Fibroblast of pulmonary artery (primary cell): ENCODE measurements around the gene GHRHR.

Experiments used
- DNase-seq: peaks from one replicate; pipeline ENCODE4 v3.0.0-alpha.2; 2010; ENCODE audit warnings: low read depth
- H3K4me3 ChIP-seq: replicated peaks from 2 replicates; pipeline ENCODE4 v1.5.1; 2011; ENCODE audit warnings: low read depth, mild to moderate bottlenecking, control low read depth, low read length, moderate library complexity
- CTCF ChIP-seq: IDR thresholded peaks from 2 replicates; pipeline ENCODE4 v1.5.1; 2011; ENCODE audit warnings: mild to moderate bottlenecking, control low read depth, low read length, inconsistent platforms; ENCODE audit errors: missing control alignments

Gene GHRHR

DNA sequence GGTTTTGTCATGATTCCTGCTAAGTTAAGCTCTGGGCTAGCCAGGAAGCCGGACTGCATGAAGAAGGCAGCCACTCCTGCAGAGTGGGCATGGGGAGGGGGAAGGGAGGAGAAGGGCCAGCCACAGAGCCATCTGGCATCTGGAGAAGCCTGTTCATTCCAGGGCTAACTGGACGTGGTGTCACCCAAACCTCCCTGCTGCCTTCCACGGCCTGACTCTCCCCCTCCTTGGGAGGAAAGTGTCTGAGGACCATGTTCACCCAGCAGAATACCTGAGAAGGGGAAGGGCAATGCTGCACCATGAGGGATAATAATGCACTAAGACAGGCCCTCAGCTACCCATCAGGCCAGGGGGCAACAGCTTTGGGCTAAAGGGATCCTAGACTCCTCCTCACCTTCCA lies 36.7 kb upstream of the GHRHR start:
- TF ChIP-seq CTCF: no peak
- H3K4me3 ChIP-seq: no peak overlapping the region
- DNase-seq: no peak

DNA sequence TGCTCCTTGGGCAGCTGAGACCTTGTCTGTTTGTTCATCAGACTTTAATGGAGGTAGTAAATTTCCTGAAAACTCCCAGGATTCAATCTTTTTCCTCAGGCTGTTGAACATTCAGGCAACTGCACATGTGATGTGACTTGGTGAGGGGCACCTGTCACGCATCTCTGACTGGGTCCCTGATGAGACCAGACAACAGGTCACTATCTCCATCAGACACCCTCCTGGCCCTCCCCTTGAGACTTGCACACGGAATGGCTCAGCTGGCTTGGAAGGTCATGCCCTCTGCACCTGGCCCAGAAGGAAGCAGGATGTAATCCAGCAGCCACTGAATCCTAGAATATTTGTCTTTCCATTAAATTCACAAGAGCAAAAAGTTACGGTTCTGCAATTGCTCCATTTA lies 36.2 kb upstream of the GHRHR start:
- H3K4me3 ChIP-seq: no peak overlapping the region
- DNase-seq: no peak
- TF ChIP-seq CTCF: no peak

GRCh38 chr7:30928254-30928872 lies 35.4 kb upstream of the GHRHR start:
- no peak overlapping the region for H3K4me3 ChIP-seq
- no peak for TF ChIP-seq CTCF
- DNase-seq: no peak

DNA sequence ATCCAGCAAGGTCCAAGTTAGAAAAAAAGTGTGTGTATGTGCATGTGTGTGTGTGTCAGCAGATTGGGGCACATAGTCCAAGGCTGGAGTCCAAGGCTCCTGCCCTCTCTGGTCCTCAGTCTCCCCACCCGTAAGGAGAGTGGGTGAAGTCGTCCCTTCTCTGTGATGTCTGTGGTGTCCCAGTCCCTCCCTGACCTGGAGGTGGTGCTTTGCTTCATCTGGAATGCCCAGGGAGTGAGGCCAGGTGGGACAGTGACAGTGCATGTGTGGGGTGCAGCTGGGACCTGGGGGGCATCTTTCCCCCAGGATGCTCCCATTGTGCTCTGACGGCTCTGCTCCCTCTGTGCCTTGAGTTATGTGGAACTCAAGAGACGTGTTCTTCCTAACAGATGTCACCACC lies 34.1 kb upstream of the GHRHR start:
- DNase-seq: no peak
- TF ChIP-seq CTCF: no peak
- no peak overlapping the region for H3K4me3 ChIP-seq

- TF ChIP-seq CTCF: no peak
- peak; percentile 18 for DNase-seq
- H3K4me3 ChIP-seq: no peak overlapping the region
Observed at GRCh38 chr7:30930621-30931020, 33.1 kb upstream of the GHRHR start.

DNA sequence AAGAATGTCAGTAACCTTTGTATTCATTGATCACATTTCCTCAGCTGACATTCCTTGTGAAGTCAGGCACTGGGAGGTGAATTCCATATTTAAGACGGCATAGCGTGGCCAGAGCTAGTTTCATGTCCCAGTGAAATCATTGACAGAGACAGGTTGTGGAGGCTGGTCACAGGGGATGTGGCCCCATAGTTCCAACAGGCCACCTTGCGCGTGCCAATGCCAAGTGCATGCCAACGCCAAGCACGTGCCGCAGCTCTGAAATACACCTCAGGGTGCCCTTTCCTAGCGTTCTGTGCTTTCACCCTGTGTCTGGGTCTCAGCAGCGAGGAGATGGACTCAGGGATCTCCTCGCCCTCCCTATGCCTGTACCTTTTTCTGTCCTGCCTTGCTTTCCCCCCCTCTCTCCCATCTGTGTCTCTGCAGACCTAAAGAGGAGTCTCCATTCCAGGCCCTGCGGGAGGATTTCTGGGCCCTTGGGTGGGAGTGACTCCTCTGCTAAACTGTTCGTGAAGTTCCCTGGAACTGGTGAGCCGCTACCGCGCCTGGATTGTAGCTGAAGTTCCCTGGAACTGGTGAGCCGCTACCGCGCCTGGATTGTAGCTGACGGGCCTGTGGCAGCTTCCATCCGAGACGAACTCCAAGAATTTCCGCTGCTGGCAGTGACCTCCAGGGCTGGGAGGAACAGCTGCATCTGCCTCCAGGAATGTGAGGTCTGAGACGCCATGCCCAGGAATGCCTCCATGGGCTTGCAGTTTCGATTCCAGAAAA lies 32.4 kb upstream of the GHRHR start:
- peak; percentile 69 for DNase-seq
- H3K4me3 ChIP-seq: no peak overlapping the region
- TF ChIP-seq CTCF: no peak
